Dedifferentiated amniotic fluid mesenchymal stem cell (primary cell): ENCODE results near the gene SMG7.
"Not testable (repeated sequence)": the region's sequence is repeated elsewhere in the genome, so short reads cannot be mapped to it uniquely, and the experiment has no call there.

Experiments
- DNase-seq: peaks from one replicate; pipeline ENCODE4 v3.0.0-alpha.2; 2016; ENCODE audit errors: extremely low spot score

Gene SMG7, protein sequence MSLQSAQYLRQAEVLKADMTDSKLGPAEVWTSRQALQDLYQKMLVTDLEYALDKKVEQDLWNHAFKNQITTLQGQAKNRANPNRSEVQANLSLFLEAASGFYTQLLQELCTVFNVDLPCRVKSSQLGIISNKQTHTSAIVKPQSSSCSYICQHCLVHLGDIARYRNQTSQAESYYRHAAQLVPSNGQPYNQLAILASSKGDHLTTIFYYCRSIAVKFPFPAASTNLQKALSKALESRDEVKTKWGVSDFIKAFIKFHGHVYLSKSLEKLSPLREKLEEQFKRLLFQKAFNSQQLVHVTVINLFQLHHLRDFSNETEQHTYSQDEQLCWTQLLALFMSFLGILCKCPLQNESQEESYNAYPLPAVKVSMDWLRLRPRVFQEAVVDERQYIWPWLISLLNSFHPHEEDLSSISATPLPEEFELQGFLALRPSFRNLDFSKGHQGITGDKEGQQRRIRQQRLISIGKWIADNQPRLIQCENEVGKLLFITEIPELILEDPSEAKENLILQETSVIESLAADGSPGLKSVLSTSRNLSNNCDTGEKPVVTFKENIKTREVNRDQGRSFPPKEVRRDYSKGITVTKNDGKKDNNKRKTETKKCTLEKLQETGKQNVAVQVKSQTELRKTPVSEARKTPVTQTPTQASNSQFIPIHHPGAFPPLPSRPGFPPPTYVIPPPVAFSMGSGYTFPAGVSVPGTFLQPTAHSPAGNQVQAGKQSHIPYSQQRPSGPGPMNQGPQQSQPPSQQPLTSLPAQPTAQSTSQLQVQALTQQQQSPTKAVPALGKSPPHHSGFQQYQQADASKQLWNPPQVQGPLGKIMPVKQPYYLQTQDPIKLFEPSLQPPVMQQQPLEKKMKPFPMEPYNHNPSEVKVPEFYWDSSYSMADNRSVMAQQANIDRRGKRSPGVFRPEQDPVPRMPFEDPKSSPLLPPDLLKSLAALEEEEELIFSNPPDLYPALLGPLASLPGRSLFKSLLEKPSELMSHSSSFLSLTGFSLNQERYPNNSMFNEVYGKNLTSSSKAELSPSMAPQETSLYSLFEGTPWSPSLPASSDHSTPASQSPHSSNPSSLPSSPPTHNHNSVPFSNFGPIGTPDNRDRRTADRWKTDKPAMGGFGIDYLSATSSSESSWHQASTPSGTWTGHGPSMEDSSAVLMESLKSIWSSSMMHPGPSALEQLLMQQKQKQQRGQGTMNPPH

DNA sequence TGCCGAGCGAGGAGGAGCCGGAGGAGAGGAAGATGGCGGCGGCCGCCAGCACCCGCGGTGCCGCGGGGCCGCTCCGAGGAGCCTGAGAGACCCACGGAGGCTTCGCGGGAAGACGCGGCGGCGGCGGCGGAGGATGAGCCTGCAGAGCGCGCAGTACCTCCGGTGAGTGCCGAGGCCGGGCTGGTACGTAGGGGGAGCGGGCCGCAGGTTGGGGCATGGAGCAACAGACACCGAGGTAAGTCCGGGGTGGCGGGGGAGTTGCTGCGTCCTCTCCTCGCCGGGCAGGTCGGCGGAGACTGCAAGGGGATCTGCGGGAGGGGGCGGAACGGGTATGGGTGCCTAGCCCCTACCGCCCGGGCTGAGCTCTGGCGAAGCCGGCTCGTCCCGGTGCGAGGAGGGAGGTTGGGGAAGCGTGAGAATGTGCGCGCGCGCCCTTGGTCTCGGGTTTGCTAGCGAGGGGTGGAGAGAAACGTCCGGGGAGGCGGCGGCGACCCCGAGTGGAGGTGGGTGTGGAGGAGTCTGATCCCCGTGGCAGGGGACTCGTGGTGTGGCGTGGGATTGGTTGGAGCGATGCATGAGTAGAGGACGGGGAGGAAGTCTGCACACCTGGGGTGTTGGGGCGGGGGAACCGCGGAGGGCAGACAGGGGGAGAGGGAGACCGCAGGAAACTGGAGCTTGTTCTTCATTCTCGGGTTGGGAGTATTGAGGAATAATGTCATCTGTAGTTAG lies at the start of gene SMG7:
TSS of gene SMG7 (plus strand) at position 12 of the 729 bp plus-strand sequence. CDS start at position 134, 122 bp downstream.
- peak; percentile 15 for DNase-seq

DNA sequence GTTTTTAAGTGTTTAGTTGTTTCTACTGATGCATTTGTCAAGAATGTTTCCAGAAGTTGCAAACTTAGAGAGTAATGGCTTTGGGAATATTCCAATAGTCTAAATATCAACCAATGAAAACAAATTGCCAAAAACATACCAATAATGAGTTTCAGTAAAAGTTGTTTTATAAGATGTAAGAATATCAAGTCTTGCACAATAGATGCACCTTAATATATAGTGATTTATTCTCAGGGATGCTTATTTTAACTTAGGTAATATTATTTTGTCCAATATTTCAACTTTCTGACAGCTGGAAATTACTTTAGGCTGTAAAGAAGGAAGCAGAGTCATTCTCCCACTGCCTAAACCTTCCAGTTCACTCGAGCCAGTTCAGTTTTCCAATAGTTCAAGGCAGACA lies 48.8 kb upstream of the SMG7 start:
- DNase-seq = no peak

DNA sequence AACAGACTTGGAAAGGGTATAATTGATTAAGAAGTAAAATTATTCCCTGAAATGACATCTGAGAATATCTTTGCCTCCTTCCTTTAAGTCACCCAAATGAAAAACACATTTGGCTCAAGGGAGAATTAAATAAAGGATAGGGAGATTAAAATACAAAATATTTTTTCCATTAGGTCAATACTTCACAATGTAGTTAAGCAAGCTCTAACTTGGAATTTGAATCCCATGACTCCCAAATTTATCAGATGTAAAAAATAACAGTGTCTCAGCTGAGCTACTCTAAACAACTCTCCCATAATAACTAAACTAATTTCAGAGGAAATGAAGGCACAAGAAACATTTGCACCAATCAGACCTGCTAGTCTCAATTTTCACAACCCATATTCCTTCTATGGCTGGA lies 47.6 kb upstream of the SMG7 start:
- DNase-seq = no peak

DNA sequence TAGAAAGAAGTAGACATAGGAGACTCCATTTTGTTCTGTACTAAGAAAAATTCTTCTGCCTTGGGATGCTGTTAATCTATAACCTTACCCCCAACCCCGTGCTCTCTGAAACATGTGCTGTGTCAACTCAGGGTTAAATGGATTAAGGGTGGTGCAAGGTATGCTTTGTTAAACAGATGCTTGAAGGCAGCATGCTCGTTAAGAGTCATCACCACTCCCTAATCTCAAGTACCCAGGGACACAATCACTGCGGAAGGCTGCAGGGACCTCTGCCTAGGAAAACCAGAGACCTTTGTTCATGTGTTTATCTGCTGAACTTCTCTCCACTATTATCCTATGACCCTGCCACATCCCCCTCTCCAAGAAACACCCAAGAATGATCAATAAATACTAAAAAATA lies 44.7 kb upstream of the SMG7 start:
- DNase-seq = not testable (repeated sequence)

DNA sequence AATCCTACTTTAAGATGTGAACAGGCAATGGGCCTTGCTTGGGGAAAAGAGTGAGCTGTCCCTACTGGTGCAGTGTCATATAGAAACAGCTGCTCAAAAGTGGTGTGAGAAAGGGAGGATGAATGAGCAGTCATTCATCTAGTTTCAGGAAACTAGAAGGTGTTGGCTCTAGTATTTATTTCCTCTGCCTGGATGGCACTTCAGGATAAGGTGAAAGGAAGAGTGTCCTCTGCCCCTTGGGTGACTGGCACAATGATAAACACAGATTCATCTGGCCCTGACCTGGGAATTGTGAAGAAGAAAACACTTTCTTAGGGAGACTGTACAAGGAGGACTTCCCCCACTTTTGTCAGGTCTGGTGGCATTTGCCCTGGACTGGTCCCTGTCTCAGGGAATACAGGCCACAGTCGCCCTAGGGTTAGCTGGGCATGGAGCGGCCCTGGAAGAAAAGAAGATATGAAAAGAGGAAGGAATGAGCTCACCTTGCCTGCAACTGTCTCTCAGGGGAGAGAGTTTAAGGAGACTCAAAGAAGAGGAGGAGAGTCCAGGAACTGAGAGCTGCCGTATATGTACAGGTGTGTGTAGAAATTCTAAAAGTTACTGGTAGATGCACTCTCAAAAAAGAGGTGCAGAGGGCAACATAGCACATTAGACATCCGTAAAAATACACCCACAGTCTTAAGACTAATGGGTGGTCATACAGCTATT lies 40.3 kb upstream of the SMG7 start:
- DNase-seq = no peak

DNA sequence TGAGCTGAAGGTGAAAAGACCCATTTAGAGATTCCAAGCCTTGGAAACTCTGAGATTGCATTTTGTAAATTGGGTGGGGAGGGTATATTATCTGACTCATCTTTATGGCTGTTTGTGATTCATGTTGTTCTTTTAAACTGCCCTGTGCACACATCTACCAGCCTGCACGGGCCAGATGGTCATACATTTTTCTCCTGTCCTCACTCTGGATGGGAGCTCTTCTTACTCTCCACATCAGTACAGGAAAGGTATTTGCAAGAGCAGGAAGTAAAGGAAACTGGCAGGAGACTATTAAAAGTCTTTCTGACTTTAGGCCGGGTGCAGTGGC lies 39.8 kb upstream of the SMG7 start:
- no peak for DNase-seq

DNA sequence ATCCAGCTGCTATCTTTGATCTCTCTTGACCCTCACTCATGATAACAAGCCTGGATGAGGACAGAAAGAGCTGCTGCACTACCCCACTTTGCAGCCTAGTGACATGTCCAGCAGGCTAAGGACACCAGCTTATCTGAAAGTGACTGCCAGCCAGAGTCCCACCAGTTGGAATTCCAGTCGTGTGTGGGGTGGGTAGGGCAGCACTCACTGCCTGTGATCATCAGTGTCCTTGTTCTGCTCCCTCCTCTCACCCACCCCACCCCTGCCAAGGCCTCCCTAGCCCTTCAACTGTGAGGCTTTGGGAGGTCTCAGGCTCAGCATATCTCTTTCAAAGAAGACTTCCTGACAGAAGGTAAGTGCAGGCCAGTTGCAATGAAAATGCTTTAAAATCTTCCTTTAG lies 38.6 kb upstream of the SMG7 start:
- no peak for DNase-seq

DNA sequence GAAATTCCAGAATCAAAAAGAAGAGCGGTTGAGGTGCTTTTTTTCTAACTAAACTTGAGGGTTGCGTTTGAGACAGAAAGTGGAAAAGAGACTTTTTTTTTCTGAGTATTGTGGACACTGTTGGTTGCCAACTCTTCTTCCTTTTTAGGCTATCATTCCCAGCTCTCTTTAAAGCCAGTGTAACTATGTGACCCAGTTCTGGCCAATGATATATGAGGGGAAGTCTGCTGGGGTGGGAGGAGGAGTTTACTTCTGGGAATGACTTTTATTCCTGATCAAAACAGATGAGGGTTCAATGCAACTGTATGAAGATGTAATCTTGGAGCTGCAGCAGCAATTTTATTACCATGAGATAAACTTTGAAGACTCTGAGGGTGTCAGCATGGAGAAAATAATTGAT lies 36.8 kb upstream of the SMG7 start:
- DNase-seq = no peak

DNA sequence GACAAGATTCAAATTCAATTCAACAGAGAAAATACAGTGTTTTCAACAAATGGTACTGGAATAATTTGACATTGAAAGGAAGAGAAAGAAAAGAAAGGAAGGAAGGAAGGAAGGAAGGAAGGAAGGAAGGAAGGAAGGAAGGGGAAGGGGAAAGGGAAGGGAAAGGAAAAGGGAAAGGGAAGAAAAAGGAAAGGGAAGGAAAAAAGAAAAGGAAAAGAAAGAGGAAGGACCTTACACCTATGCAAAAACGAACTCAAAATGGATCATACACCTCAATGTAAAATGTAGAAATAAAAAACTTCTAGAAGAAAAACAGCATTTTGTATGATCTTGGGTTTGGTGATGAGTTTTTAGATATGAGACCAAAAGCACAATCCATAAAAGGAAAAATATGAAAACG lies 34.2 kb upstream of the SMG7 start:
- no peak for DNase-seq

DNA sequence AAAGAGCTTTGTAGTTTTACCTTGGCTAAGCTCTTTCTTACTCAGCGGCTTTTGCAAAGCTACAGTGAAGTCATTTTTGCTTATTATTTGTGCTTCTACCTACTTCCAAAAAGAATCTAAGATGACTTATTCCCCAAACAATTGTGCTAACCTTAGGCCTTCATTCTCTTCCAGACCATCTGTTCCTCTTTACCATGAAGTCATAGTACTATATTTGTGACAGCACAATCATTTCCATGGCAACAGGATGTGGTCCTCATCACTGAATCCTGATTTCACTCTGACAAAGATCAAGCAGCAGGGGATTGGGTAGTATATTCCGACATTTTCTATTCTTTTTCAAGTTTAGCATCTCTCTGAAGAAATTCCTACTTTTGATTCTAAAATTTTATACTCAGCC lies 29.3 kb upstream of the SMG7 start:
- DNase-seq = no peak

DNA sequence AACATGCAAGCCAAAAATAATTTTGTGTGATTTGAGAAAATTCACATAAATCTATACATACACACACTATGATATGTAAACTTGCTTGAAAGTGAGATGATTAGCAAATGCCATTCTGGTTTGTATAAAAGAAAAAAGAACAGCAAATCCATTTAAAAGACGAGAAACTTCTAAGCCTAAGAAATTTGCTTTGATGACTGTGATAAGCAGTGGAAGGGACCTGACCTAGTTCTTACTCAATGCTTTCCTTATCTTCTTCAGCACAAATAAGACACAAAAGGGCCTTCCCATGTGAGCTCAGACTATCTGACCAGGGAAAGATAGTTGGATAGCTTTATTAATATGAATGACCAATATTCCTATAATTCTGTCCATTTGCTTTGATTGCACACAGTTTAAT lies 28.8 kb upstream of the SMG7 start:
- DNase-seq = no peak

DNA sequence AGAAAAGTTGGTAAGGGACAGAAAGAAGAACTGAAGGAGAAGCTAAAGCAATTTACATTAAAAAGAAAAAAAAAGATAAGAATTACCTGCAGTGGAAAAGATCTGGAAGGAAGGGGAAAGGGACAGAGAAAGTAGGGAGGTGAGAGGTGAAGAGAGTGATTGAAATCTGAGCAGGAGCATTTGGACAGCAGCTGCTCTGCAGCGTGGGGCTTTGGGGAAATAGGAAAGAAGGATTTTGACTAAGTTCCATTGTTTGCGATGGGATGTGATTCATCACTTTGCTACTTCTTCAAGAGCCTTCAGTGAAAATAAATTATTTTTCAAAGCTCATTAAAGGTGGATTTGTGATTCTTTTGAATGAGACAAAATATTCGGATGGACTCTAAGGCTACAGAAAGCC lies 28.1 kb upstream of the SMG7 start:
- peak; percentile 45 for DNase-seq

DNA sequence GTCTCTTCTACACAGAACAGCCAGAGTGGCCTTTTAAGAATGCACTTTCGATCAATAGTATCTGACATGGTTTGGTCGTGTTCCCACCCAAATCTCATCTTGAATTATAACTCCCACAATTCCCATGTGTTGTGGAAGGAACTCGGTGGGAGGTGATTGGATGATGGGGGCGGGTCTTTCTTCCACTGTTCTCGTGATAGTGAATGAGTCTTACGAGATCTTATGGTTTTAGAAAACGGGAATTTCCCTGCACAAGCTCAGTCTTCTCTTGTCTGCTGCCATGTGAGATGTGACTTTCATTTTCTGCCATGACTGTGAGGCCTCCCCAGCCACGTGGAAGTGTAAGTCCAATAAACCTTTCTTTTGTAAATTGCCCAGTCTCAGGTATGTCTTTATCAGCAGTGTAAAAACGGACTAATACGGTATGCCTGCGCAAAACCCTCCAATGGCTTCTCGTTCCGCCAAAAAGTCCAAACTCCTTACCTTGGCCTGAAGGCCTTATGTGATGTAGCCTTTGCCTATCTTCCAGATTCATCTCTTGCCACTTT lies 23.0 kb upstream of the SMG7 start:
- DNase-seq = no peak

DNA sequence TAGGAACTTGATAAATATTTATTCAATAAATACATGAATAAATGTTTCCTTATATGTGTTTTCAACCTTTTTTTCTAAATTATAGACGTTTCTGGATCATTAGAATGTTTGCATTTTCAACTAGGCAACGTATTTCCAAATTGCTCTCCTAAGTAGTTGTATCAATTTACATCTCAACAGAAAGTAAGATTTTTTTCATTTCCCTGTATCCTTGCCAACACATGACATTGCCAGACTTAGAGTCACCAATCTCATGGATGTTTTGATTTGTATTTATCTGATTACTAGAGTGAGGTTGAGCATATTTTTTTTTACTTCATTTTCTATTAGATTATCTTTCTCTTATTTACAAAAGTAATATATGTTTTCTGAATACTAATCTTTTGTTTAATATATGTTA lies 22.2 kb upstream of the SMG7 start:
- DNase-seq = peak; percentile 27

DNA sequence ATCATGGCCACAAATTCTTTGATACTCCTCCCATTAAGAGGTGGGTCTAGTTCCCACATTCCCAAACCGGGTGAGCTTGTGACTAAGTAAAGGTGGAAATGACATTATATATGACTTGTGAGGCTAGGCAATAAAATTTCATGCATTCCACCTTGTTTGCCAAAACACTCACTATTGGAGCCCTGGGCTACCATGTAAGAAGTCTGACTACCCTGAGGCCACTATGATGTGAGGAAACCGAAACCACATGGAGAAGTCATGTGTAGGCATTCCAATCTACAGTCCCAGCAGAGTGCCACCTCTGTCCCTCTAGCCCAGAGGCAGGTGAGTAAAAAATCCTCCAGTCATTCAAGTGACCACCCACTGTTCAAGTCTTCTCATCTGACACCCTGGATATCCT lies 17.9 kb upstream of the SMG7 start:
- DNase-seq = no peak

DNA sequence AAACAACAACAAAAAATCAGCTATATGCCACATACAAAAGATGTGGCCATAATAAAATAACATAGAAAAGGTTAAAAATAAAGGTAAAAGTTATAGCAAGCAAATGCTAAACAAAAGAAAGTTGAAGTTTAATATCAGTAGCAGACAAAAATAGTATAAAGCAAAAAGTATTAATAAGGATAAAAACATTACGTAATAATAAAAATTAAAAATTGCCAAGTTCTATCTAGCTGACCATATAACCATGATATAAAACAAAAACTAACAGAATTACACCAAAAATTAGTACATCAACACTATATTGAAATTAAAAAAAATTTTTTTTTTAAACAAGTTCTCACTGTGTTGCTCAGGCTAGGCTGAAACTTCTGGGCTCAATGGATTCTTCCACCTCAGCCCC lies 15.5 kb upstream of the SMG7 start:
- DNase-seq = no peak

DNA sequence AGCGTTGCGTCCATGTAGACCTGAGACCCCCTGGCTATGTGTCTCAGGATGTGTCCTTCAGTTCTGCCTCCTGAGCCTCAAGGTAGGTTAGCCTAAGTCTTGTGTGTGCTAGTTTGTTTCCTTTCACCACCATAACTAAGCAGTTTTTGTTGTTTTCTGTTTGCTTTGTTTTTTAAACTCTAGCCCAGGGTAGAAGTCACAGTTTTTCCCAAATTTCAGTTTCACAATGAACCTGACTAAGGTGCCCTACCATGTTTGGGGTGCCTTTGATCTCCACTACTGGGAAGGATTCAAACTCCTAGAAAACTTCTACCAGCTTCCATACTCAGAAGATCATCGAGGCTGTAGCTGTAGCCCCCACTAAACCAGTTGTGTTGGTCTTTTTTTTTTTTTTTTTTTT lies 14.8 kb upstream of the SMG7 start:
- DNase-seq = no peak

DNA sequence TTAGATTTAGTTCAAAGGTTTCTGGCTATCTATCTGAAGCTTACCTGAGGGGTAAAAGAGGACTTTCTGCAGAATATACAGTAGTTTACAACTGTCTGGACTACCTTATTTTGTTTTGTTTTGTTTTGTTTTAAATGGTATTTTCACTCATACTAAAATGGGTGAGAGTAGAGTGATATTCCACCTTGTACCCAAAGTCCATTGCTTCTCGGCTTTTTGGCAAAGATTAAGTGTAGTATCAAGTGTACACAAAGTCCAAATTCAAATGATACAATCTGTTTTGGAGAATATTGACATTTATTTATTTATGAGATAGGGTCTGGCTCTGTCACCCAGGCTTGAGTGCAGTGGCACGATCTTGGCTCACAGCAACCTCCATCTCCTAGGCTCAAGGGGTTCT lies 11.7 kb upstream of the SMG7 start:
- DNase-seq = no peak

DNA sequence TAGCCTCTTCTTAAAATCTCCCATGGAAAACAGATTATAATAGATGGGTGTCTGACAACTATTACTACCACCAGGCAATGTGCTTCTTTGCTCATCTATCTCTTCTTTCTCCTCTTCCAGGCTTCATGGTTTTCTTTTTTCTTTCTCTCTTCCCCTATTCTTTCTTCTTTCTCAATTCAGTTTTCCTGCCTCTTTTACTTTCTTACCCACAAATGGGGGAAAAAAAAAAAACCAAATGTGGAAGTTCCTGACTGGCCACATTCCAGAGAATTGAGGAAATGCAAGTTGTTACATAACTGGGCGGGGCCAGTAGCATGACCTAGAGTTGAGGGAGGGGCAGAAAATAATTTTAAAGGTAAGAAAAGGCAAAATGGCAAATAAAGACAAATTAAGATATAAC lies 10.9 kb upstream of the SMG7 start:
- no peak for DNase-seq

DNA sequence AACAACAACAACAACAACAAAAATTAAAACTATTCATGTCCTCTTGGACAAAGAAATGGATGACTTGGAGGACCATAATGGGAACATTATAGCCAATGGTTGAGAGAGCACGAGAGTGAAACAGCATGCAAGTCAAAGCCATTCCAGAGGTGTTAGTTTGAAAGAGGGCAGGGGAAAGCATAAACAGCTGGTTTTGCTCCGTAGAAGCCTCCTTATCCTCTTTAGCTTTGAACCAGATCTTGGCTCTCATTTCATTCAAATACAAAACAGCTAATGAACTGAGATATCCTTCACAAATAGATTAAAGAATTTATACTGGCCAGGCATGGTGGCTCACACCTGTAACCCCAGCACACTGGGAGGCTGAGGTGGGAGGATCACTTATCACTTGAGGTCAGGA lies 8.7 kb upstream of the SMG7 start:
- DNase-seq = no peak

DNA sequence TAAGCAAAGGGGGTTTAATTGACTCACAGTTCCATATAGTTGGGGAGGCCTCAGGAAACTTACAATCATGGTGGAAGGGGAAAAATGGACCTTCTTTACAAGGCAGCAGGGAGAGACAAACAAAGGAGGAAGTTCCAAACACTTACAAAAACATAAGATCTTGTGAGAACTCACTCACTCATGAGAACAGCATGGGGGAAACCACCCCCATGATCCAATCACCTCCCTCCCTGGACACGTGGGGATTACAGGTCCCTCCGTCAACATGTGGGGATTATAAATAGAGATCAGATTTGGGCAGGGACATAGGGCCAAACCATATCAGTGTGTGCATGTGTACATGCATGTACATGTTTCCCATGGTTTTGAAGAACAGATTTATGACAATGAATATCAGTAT lies 5.5 kb upstream of the SMG7 start:
- no peak for DNase-seq
